PFSK-1 (cell line): ENCODE results near the gene NAT16.

Source experiments
- POLR2AphosphoS5 ChIP-seq: IDR thresholded peaks from 2 replicates; pipeline ENCODE4 v1.6.1; 2012; ENCODE audit warnings: low read depth, mild to moderate bottlenecking, control low read depth, low read length, moderate library complexity
- REST ChIP-seq, 2 experiments: IDR thresholded peaks; 2 replicates each; pipeline versions ENCODE4 v1.6.1 to v1.8.0; 2011 to 2012; ENCODE audit warnings: low read depth in 2 of 2, low read length in 2 of 2, control low read depth in 1 of 2, inconsistent platforms in 1 of 2, mild to moderate bottlenecking in 1 of 2, moderate library complexity in 1 of 2; ENCODE audit not compliant: insufficient read depth in 1 of 2
- SIN3A ChIP-seq: IDR thresholded peaks from 2 replicates; pipeline ENCODE4 v1.6.1; 2012; ENCODE audit warnings: mild to moderate bottlenecking, low read length, moderate library complexity, borderline replicate concordance; ENCODE audit not compliant: insufficient read depth
- TAF1 ChIP-seq: IDR thresholded peaks from 2 replicates; pipeline ENCODE4 v1.6.1; 2012; ENCODE audit warnings: low read length, control low read depth, borderline replicate concordance; ENCODE audit not compliant: insufficient read depth

- TF ChIP-seq REST (IDR thresholded peaks at IDR 0.05; ENCODE audit: insufficient read depth in 1 of 2, low read depth in 2 of 2, low read length in 2 of 2) (0 out of 4 replicates have a peak, but pooled peaks of 1 of the 2 experiments have one; percentile 37), POLR2AphosphoS5 (peak; percentile 83), TAF1 (no peak), SIN3A (peak; percentile 87)
Measured at GRCh38 chr7:101162551-101163278, 17.4 kb downstream of the NAT16 start.
